Inflammatory macrophage (primary cell): ENCODE results near the gene EPHA10.
"Not testable (repeated sequence)": the region's sequence is repeated elsewhere in the genome, so short reads cannot be mapped to it uniquely, and the experiment has no call there.

Experiments used
- DNase-seq, 2 donors: peaks; one replicate each; pipeline ENCODE4 v3.0.0-alpha.2; 2020 to 2022

EPHA10 gene

GRCh38 chr1:37714226-37714625 lies 50.7 kb downstream of the EPHA10 start:
- no peak for DNase-seq

- no peak for DNase-seq
Observed at GRCh38 chr1:37708471-37708870, 56.4 kb downstream of the EPHA10 start.

GRCh38 chr1:37705399-37705798 lies 59.5 kb downstream of the EPHA10 start:
- DNase-seq = no peak

- DNase-seq = no peak
Observed at GRCh38 chr1:37704966-37705365, 60.0 kb downstream of the EPHA10 start.

GRCh38 chr1:37703061-37703460 lies 61.9 kb downstream of the EPHA10 start:
- DNase-seq = no peak

GRCh38 chr1:37701051-37701450 lies 63.9 kb downstream of the EPHA10 start:
- DNase-seq = no peak

GRCh38 chr1:37699147-37699546 lies 65.8 kb downstream of the EPHA10 start:
- no peak for DNase-seq

- DNase-seq = no peak
Observed at GRCh38 chr1:37697737-37698136, 67.2 kb downstream of the EPHA10 start.

GRCh38 chr1:37697090-37697489 lies 67.8 kb downstream of the EPHA10 start:
- no peak for DNase-seq

GRCh38 chr1:37692834-37693175 lies 72.1 kb downstream of the EPHA10 start:
- DNase-seq = no peak

GRCh38 chr1:37692078-37692833 lies 72.7 kb downstream of the EPHA10 start, which contains the start of gene CDCA8:
TSS of gene CDCA8 (plus strand) at chr1:37692516. CDS start at chr1:37692691, 175 bp downstream.
- DNase-seq = peak; percentile 98

GRCh38 chr1:37691497-37692077 lies 73.3 kb downstream of the EPHA10 start:
- DNase-seq = peak; percentile 8 to 40

- no peak for DNase-seq
Observed at GRCh38 chr1:37688926-37689325, 76.0 kb downstream of the EPHA10 start.

GRCh38 chr1:37687764-37688163 lies 77.2 kb downstream of the EPHA10 start:
- not testable (repeated sequence) for DNase-seq

GRCh38 chr1:37685722-37686121 lies 79.2 kb downstream of the EPHA10 start:
- DNase-seq = no peak

- DNase-seq = not testable (repeated sequence)
Observed at GRCh38 chr1:37684182-37684581, 80.7 kb downstream of the EPHA10 start.

- peak; percentile 80 to 82 for DNase-seq
Observed at GRCh38 chr1:37682334-37682987, 82.5 kb downstream of the EPHA10 start.

- DNase-seq = no peak
Observed at GRCh38 chr1:37680933-37681332, 84.0 kb downstream of the EPHA10 start.

- no peak for DNase-seq
Observed at GRCh38 chr1:37677808-37678207, 87.1 kb downstream of the EPHA10 start.

GRCh38 chr1:37677143-37677439 lies 87.8 kb downstream of the EPHA10 start:
- DNase-seq = no peak

- DNase-seq = no peak
Observed at GRCh38 chr1:37676281-37677142, 88.4 kb downstream of the EPHA10 start.

- no peak for DNase-seq
Observed at GRCh38 chr1:37673920-37674319, 91.0 kb downstream of the EPHA10 start.
